ENCODE measurements around the gene KAT5. TPM values are rescaled to one million over a fixed set of nuclear protein-coding genes. Genes with fewer than 3 reads are reported as not detected.

Gene KAT5
- total RNA-seq, 4 donors from 2014 or later, result 40.0 to 69.4 (median 50.0) TPM

GRCh38 chr11:65692367-65692766 lies 19.7 kb upstream of the KAT5 start:
- no peak for TF ChIP-seq CTCF (IDR thresholded peaks at IDR 0.05 in 4 of 5, conservative IDR thresholded peaks at IDR 0.05 in 1 of 5)
- no peak for TF ChIP-seq POLR2A (IDR thresholded peaks at IDR 0.05)
- Histone ChIP-seq H3K9me3 (no peaks in the 10 kb centered on the region), H3K4me3 (no peak overlapping the region), H3K27me3 (no peaks in the 10 kb centered on the region), H3K4me1 (no peaks in the 10 kb centered on the region), H3K36me3 (no peaks in the 10 kb centered on the region), H3K27ac (no peak overlapping the region)
- intact Hi-C loops (cut with DNase I; ENCODE audit: low total_unique reads), result no loop called here
- DNase-seq (no peak), ATAC-seq (no peak)
- in situ Hi-C loops (cut with MboI; ENCODE audit: low sequenced_read_pairs in 4 of 4), result no loop called here

- DNase-seq (no peak), ATAC-seq (peak; percentile 46 to 54)
- H3K4me3 ChIP-seq, result no peak overlapping the region
- H3K9me3 ChIP-seq, result no peaks in the 10 kb centered on the region
- intact Hi-C loops (cut with DNase I; ENCODE audit: low total_unique reads), result no loop called here
- peak overlapping the region in 1 of 4 donors; percentile 9 for H3K27ac ChIP-seq
- H3K27me3 ChIP-seq, result no peaks in the 10 kb centered on the region
- in situ Hi-C loops (cut with MboI; ENCODE audit: low sequenced_read_pairs in 4 of 4), result no loop called here
- TF ChIP-seq CTCF (IDR thresholded peaks at IDR 0.05 in 4 of 5, conservative IDR thresholded peaks at IDR 0.05 in 1 of 5) (no peak), POLR2A (IDR thresholded peaks at IDR 0.05) (no peak)
- H3K4me1 ChIP-seq, result no peaks in the 10 kb centered on the region
- no peaks in the 10 kb centered on the region for H3K36me3 ChIP-seq
Observed at GRCh38 chr11:65695459-65696241, 16.4 kb upstream of the KAT5 start.

GRCh38 chr11:65696802-65697552 lies 15.1 kb upstream of the KAT5 start:
- H3K36me3 ChIP-seq, result no peaks in the 10 kb centered on the region
- no peak overlapping the region for H3K4me3 ChIP-seq
- intact Hi-C loops (cut with DNase I; ENCODE audit: low total_unique reads) (no loop called here), in situ Hi-C loops (cut with MboI; ENCODE audit: low sequenced_read_pairs in 4 of 4) (no loop called here)
- DNase-seq (no peak), ATAC-seq (no peak)
- H3K27ac ChIP-seq, result no peak overlapping the region
- TF ChIP-seq CTCF (IDR thresholded peaks at IDR 0.05 in 4 of 5, conservative IDR thresholded peaks at IDR 0.05 in 1 of 5), result no peak
- TF ChIP-seq POLR2A (IDR thresholded peaks at IDR 0.05), result no peak
- no peaks in the 10 kb centered on the region for H3K27me3 ChIP-seq
- H3K4me1 ChIP-seq, result no peaks in the 10 kb centered on the region
- no peaks in the 10 kb centered on the region for H3K9me3 ChIP-seq

- Histone ChIP-seq H3K36me3 (no peaks in the 10 kb centered on the region), H3K27ac (peak overlapping the region in 2 of 4 donors; percentile 22 to 47), H3K4me1 (no peaks in the 10 kb centered on the region), H3K9me3 (no peaks in the 10 kb centered on the region), H3K27me3 (no peaks in the 10 kb centered on the region), H3K4me3 (no peak overlapping the region)
- DNase-seq, result no peak
- no peak for TF ChIP-seq CTCF (IDR thresholded peaks at IDR 0.05 in 4 of 5, conservative IDR thresholded peaks at IDR 0.05 in 1 of 5)
- intact Hi-C loops (cut with DNase I; ENCODE audit: low total_unique reads) (no loop called here), in situ Hi-C loops (cut with MboI; ENCODE audit: low sequenced_read_pairs in 4 of 4) (no loop called here)
- ATAC-seq, result peak; percentile 38 to 63
Observed at GRCh38 chr11:65698205-65698604, 13.8 kb upstream of the KAT5 start.
